Peyer's patch (tissue), 4 donors: ENCODE data around the gene SSX2IP. TPM values are rescaled to one million over a fixed set of nuclear protein-coding genes. Genes with fewer than 3 reads are reported as not detected.
A peak's percentile ranks its signal among the peaks of the same experiment; 100 is the strongest.

ENCODE experiments used
- DNase-seq, 3 donors: peaks; one replicate each; pipeline ENCODE4 v3.0.0-alpha.2; 2017 to 2019
- H3K27ac ChIP-seq, 4 donors: fragments of 200-600 bp; sonication (generic); one replicate each; pipeline ENCODE4 v1.5.1; 2016 to 2019
- H3K27me3 ChIP-seq, 2 donors: fragments of 200-600 bp; sonication (generic); one replicate each; pipeline ENCODE4 v1.5.1; 2019
- H3K36me3 ChIP-seq, 3 donors: fragments of 200-600 bp; sonication (generic); one replicate each; pipeline ENCODE4 v1.5.1; 2016 to 2019
- H3K4me1 ChIP-seq, 4 donors: fragments of 200-600 bp; sonication (generic); one replicate each; pipeline ENCODE4 v1.5.1; 2016 to 2019
- H3K4me3 ChIP-seq, 4 donors: fragments of 200-600 bp; sonication (generic); 1 replicate in 3 of 4; 2 replicates in 1 of 4; pipeline ENCODE4 v1.5.1; 2016 to 2019; ENCODE audit warnings: mild to moderate bottlenecking in 1 of 4
- H3K9me3 ChIP-seq, 4 donors: fragments of 200-600 bp; sonication (generic); one replicate each; pipeline ENCODE4 v1.5.1; 2016 to 2019; ENCODE audit warnings: mild to moderate bottlenecking in 1 of 4
- POLR2A ChIP-seq, 2 donors: fragments of 450-650 bp; IDR thresholded peaks; one replicate each; pipeline ENCODE4 v1.5.1; 2017; ENCODE audit warnings: antibody characterized with exemption in 2 of 2, mild to moderate bottlenecking in 2 of 2, moderate library complexity in 2 of 2
- total RNA-seq, 4 donors: library from RNA; depleted of rRNA; stranded (reverse); fragments of >200 nt; gene quantifications; one replicate each; pipeline ENCODE4 v1.1.0, GENCODE V29; 2016
- TF ChIP-seq, protein P1 (sequence below), 6 experiments: fragments of 450-650 bp in 4 of 6; fragments of 200-600 bp in 2 of 6; sonication (generic) in 1 of 6; IDR thresholded peaks; one replicate each; pipeline ENCODE4 v1.5.1; 2017 to 2019; ENCODE audit warnings: antibody characterized with exemption in 6 of 6, mild to moderate bottlenecking in 3 of 6, moderate library complexity in 1 of 6

SSX2IP gene
- total RNA-seq, 4 donors from 2014 or later = 10.7 to 20.6 (median 11.7) TPM

DNA sequence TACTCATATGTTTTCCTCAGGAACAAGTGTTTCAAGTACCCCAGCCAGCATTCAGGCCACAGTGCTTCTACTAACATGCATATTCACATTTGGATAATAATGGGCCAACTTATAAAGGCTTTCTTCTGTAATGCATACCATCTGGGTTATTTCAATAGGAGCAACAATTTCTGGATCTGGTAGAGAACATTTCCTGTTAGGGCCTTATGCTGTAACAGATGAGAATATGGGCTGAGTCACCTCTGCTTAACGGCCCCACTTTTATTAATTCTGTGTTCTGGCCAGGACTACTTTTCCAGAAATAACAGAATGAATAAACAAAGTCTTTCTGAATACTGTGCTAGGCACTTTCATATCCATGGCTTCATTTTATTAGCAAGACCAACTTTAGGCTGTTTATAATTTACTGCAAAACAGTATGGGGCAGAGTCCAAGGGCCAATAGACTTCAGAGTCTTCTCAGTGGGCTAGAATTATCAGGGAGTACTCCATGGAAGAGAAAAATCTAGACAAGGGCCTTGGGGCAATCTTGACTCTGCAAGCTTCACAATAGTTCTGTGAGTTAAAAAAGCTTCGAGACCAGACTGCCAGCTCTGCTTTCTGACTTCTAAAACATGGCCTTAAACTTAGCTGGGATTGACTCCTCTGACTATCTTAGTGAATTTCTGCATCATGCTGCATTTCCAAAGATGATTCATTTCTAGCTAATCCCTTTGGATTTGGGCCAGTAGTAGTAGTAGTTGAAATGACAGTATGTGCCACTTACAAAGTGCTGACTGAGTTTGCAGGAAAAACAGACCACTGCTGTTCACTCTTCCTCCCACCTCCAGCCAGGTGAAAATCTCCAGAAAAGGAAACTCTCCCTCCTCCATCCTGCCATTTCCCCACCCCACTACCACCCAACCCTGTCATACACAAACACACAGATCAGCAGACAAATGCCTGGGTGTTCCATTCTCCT, 8.2 kb upstream of the SSX2IP start:
- Histone ChIP-seq H3K27ac (peak overlapping the region; percentile 6 to 76 (median 36)), H3K4me3 (no peak overlapping the region), H3K9me3 (no peaks in the 10 kb centered on the region), H3K36me3 (no peaks in the 10 kb centered on the region), H3K4me1 (peaks cover 0 to 23% (median 2%) of the 10 kb centered on the region in 4 donors), H3K27me3 (no peaks in the 10 kb centered on the region)
- TF ChIP-seq, protein P1, sequence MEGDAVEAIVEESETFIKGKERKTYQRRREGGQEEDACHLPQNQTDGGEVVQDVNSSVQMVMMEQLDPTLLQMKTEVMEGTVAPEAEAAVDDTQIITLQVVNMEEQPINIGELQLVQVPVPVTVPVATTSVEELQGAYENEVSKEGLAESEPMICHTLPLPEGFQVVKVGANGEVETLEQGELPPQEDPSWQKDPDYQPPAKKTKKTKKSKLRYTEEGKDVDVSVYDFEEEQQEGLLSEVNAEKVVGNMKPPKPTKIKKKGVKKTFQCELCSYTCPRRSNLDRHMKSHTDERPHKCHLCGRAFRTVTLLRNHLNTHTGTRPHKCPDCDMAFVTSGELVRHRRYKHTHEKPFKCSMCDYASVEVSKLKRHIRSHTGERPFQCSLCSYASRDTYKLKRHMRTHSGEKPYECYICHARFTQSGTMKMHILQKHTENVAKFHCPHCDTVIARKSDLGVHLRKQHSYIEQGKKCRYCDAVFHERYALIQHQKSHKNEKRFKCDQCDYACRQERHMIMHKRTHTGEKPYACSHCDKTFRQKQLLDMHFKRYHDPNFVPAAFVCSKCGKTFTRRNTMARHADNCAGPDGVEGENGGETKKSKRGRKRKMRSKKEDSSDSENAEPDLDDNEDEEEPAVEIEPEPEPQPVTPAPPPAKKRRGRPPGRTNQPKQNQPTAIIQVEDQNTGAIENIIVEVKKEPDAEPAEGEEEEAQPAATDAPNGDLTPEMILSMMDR (IDR thresholded peaks at IDR 0.05) = no peak
- TF ChIP-seq POLR2A (IDR thresholded peaks at IDR 0.05) = no peak
- DNase-seq = no peak

DNA sequence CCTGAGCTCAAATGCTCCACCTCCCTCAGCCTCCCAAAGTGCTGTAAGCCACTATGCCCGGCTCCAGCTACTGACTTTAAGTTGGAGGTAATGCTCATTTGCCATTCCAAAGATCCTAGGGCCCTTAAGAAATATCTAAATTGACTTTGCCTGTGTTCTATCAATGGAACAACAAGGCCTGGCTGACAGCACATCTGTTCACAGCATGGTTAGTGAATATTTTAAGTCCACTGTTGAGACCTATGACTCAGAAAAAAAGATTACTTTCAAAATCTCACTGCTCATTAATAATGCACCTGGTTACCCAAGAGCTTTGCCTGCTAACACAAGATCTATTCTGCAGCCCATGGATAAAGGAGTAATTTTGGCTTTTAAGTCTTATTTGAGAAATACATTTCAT, 3.5 kb upstream of the SSX2IP start:
- Histone ChIP-seq H3K36me3 (no peaks in the 10 kb centered on the region), H3K27ac (peak overlapping the region in 1 of 4 donors; percentile 47), H3K9me3 (no peaks in the 10 kb centered on the region), H3K27me3 (no peaks in the 10 kb centered on the region), H3K4me1 (peaks cover 0 to 25% (median 2%) of the 10 kb centered on the region in 4 donors), H3K4me3 (no peak overlapping the region)
- DNase-seq = no peak
- no peak for TF ChIP-seq POLR2A (IDR thresholded peaks at IDR 0.05)
- TF ChIP-seq, protein P1 (IDR thresholded peaks at IDR 0.05) = no peak

DNA sequence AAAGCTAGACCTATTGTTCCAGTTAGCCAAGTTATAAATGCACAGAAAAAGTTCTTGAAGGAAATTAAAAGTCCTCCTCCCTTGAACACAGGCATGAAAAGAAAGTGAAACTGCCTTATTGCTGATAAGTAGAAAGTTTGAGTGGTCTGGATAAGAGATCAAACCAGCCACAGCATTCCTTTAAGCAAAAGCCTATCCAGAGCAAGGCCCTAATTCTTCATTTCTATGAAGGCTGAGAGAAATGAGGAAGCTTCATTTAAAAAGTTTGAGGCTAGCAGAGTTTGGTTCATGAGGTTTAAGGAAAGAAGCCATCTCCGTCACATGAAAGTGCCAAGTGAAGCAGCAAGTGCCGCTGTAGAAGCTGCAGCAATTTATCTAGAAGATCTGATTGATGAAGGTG, 2.7 kb upstream of the SSX2IP start:
- peaks cover 0 to 28% (median 0%) of the 10 kb centered on the region in 4 donors for H3K4me1 ChIP-seq
- H3K27ac ChIP-seq = peak overlapping the region; percentile 21 to 47 (median 34)
- TF ChIP-seq, protein P1 (IDR thresholded peaks at IDR 0.05) = no peak
- no peak for TF ChIP-seq POLR2A (IDR thresholded peaks at IDR 0.05)
- no peaks in the 10 kb centered on the region for H3K9me3 ChIP-seq
- no peaks in the 10 kb centered on the region for H3K36me3 ChIP-seq
- peak overlapping the region in 1 of 4 donors; percentile 14 for H3K4me3 ChIP-seq
- no peak for DNase-seq
- no peaks in the 10 kb centered on the region for H3K27me3 ChIP-seq

DNA sequence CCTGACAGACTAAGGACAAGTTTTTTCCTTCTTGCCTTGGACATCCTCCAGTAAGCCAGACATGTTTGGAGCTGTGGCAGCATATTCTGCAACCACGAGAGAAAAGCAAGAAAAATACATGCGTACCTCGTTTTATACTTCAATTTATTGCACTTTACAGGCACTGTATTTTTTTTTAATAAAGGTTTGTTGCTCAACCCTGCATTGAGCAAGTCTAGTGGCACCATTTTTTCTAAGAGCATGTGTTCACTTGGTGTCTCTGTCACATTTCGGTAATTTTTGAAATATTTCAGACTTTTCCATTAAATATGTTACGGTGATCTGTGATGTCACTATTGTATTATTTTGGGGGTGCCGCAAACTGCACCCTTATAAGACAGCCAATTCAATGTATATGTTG, 2.1 kb upstream of the SSX2IP start:
- Histone ChIP-seq H3K9me3 (no peaks in the 10 kb centered on the region), H3K36me3 (no peaks in the 10 kb centered on the region), H3K27me3 (no peaks in the 10 kb centered on the region), H3K27ac (peak overlapping the region in 2 of 4 donors; percentile 32 to 47), H3K4me1 (peaks cover 0 to 25% (median 0%) of the 10 kb centered on the region in 4 donors), H3K4me3 (no peak overlapping the region)
- TF ChIP-seq POLR2A (IDR thresholded peaks at IDR 0.05) = no peak
- TF ChIP-seq, protein P1 (IDR thresholded peaks at IDR 0.05) = no peak
- no peak for DNase-seq

DNA sequence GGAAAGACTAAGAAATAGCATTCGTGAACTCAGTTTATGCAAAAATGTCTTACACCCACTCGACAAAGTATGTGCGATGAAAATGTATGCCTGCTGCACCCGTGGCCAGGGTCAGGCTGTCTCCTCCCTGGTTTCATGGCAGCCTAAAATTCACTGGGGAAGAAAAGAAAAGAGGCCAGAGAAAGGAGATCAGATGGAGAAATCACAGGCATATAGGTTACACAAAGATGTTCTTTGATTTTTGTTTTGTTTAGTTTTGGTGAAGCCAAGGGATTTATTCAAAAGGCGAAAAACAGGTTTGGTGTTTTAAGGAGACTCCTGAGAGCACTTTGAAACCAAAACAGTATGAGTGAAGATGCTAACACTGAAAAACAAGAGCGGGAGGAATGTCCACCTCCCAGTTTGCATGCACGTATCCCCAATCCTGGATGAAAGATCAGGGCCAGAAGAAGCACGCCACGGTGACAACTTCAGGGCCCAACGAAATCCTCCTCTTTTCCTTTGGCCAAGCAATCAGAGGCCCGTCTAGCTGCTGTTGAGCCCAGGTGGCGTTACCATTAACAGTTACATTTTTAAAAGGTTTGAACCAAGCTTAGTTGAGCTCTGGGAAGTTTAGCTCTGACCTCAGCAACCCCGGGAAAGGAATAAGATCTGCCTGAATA, 992 bp upstream of the SSX2IP start:
- DNase-seq = no peak
- Histone ChIP-seq H3K27ac (peak overlapping the region; percentile 84 to 94 (median 91)), H3K4me3 (peak overlapping the region; percentile 69 to 89 (median 87)), H3K27me3 (no peaks in the 10 kb centered on the region), H3K9me3 (no peaks in the 10 kb centered on the region), H3K36me3 (no peaks in the 10 kb centered on the region), H3K4me1 (peaks cover 0 to 19% (median 0%) of the 10 kb centered on the region in 4 donors)
- no peak for TF ChIP-seq POLR2A (IDR thresholded peaks at IDR 0.05)
- TF ChIP-seq, protein P1 (IDR thresholded peaks at IDR 0.05) = no peak
